ENCODE measurements around the gene ATP11C.
"Not testable (repeated sequence)": the region's sequence is repeated elsewhere in the genome, so short reads cannot be mapped to it uniquely, and the experiment has no call there.

ATP11C gene

GRCh38 chrX:139932901-139933796 lies at the start of gene ATP11C:
Gene ATP11C, minus strand, starts transcription at chrX:139933053. Its CDS starts 1,011 bp downstream, at chrX:139932042.
- DNase-seq (ENCODE audit: low read depth in 2 of 2): peak; percentile 60 to 72

DNA sequence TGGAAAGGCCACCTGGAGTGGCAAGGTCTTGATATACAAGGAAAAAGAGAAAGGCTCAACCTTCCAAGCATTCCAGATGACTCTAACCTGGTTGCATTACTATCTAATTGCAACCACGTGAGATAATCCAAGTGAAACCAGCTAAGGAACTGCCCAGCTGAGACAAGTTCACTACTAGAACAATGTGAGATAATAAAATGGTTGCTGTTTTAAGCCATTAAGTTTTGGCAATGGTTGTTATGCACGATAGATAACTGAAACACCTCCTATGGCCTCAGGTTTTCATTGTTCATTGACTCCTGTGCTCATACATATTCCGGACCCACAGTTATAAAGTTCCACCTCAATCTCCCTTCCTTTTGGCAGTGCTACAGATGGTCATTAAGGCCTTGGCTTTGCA lies 41.6 kb upstream of the ATP11C start:
- DNase-seq (ENCODE audit: low read depth in 2 of 2): no peak

GRCh38 chrX:139972629-139973624 lies 40.1 kb upstream of the ATP11C start:
- no peak for DNase-seq (ENCODE audit: low read depth in 2 of 2)

GRCh38 chrX:139972113-139972512 lies 39.3 kb upstream of the ATP11C start:
- no peak for DNase-seq (ENCODE audit: low read depth in 2 of 2)

GRCh38 chrX:139971394-139971749 lies 38.5 kb upstream of the ATP11C start:
- no peak for DNase-seq (ENCODE audit: low read depth in 2 of 2)

DNA sequence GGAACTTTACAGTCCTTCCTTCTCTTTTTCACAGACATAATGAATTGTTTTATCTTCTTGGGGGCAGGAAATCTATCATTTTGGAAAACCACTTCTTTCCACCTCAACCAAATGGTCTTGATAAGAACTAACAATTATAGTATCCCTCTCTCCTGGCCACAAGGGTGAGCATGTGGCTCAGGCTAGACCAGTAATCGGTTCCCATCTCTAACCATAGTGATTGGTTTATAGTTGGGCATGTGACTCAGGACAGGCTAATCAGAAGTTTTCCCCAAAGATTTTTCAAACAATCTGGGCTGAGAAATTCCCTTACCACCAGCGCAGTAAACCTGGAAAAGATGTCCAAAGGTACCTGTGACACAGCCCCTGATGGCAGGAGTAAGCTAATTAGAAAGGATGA lies 36.4 kb upstream of the ATP11C start:
- no peak for DNase-seq (ENCODE audit: low read depth in 2 of 2)

- DNase-seq (ENCODE audit: low read depth in 2 of 2): no peak
Measured at GRCh38 chrX:139967750-139968149, 34.9 kb upstream of the ATP11C start.

- DNase-seq (ENCODE audit: low read depth in 2 of 2): no peak
Measured at GRCh38 chrX:139967300-139967699, 34.4 kb upstream of the ATP11C start.

- DNase-seq (ENCODE audit: low read depth in 2 of 2): not testable (repeated sequence)
Measured at GRCh38 chrX:139966159-139966558, 33.3 kb upstream of the ATP11C start.

DNA sequence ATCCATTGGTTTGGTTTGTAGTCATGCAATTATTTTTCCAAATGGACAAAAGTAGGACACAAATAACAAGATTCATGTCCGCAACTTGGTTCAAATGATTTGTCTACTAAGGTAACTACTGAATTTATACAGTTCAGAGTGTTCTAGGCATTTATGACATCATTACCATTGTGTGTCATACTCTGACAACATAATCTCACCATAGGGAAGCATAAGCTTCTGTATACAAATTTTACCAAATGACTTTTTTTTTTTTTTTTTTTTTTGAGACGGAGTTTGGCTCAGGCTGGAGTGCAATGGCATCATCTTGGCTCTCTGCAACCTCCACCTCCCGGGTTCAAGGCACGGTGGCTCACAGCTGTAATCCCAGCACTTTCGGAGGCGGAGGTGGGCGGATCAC lies 32.6 kb upstream of the ATP11C start, which contains the start of gene CXorf66:
TSS of gene CXorf66 (minus strand) at position 101 of the 400 bp plus-strand sequence. CDS start at position 76, 25 bp downstream.
- no peak for DNase-seq (ENCODE audit: low read depth in 2 of 2)

DNA sequence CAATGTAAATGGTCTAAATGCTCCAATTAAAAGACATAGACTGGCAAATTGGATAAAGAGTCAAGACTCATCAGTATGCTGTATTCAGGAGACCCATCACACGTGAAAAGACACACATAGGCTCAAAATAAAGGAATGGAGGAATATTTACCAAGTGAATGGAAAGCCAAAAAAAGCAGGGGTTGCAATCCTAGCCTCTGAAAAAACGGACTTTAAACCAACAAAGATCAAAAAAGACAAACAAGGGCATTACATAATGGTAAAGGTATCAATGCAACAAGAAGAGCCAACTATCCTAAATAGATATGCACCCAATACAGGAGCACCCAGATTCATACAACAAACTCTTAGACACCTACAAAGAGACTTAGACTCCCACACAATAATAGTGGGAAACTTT lies 28.2 kb upstream of the ATP11C start:
- DNase-seq (ENCODE audit: low read depth in 2 of 2): not testable (repeated sequence)

DNA sequence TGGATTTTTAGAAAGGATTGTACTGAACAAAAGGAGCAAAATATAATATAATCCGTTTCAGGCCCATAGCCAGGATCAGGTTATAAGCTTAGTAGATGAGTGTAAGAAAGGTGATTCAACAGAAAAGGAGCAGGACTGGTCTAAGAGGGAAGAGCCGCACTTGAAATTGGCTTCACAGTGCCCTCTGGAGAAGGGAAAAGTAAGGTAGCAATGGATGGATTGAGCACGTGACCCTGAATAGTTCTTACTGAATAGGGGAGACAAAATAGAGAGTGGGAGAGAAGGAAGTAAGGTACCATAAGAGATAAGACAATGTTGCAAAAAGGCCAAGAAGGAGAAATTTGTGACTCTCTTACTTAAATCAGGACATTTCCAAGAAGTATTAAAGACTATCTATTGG lies 16.9 kb upstream of the ATP11C start:
- no peak for DNase-seq (ENCODE audit: low read depth in 2 of 2)

GRCh38 chrX:139945075-139945474 lies 12.2 kb upstream of the ATP11C start:
- DNase-seq (ENCODE audit: low read depth in 2 of 2): no peak

- DNase-seq (ENCODE audit: low read depth in 2 of 2): no peak
Measured at GRCh38 chrX:139936259-139936658, 3.4 kb upstream of the ATP11C start.

DNA sequence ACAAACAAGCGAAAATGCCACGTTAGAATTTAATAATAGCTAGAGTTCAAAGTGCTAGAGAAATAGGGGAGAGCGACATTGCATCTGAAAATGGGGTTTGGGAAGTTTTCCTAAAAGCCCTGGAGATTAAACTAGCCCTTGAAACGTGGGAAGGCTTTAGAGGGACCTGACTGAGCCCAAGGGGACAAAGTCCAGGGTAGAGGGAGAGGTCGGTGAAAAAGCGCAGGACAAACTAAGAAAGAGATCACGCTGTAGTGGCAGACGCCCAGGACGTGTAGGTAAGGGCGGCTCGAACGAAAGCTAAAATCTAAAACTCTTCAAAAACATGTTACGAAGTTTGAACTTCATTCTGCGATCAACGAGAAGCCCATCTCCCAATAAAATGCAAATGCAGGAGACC lies 1.1 kb upstream of the ATP11C start:
- no peak for DNase-seq (ENCODE audit: low read depth in 2 of 2)

DNA sequence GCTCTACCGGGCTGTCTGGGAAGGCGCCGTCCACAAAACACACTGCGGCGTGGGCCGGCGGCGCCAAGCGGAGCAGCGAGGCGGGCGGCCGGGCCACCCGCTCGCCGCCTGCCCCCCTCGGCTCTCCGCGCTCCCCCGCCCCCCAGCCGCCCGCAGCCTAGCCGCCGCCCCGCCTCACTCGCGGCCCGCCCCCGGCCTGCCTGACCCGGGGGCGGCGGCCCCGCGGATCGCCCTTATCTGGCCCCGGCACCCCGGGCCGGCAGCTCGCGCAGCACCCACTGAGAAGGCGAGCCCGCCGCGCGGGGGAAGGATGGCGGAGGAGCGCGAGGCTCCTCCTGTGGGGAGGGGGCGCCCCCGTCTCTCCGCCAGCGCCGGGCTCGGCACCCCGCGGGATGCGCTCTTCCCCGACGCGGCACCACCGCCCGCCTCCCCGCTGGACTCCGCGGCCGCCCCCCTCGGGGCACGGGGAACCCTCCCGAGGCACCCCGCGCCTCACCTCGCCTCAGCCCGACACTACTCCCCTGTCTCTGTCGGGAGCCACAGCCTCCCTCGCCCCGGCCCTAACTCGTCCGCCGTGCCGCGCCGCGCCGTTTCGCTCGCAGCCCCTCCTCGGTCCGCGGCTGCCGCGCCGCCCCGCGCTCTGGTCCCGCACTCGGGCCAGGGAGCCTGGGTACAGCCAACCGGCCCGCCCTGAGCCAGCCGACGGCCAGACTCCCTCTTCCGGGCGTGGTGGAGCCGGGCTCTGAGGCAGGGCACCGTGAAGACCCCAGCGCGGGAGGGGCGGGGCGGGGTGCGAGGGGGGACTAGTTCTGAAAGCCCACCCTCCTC lies 566 bp downstream of the ATP11C start:
- DNase-seq (ENCODE audit: low read depth in 2 of 2): peak in 1 of 2 experiments; percentile 17

- DNase-seq (ENCODE audit: low read depth in 2 of 2): no peak
Measured at GRCh38 chrX:139931646-139932072, 1.2 kb downstream of the ATP11C start.

DNA sequence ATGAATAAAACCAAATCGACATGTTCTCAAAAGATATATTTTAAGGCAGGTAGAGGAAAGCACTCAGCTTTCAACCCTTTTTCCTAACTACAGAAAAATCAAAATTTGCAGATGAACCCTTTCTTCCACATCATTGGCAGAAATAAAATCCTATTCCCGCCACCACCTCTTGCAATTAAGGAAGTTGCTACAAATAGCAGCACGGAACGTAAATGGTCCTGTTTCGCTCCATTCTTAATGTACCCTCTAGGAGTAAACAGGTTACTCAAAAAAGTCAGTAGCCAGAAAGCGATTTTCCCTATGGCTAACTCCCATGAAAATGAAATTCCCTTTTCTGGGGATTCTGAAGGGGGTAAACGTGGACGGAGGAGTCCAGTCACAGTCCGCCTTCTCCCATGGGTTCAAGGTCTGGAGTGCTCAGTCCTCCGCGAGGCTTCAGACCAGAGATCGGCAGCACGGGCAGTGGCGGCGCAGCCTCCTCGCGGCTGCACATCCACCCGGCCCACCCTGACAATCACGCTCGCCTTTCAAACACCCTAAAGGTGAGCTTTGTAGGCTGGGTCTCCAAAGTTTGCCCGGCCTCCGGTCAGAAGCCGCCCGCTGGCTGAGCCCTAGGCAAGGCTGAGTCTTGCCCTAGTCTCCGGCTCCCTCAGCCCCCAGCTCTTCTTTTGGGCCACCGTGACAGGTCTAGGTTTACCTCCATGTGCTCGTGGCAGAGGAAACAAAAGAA lies 1.8 kb downstream of the ATP11C start:
- no peak for DNase-seq (ENCODE audit: low read depth in 2 of 2)

DNA sequence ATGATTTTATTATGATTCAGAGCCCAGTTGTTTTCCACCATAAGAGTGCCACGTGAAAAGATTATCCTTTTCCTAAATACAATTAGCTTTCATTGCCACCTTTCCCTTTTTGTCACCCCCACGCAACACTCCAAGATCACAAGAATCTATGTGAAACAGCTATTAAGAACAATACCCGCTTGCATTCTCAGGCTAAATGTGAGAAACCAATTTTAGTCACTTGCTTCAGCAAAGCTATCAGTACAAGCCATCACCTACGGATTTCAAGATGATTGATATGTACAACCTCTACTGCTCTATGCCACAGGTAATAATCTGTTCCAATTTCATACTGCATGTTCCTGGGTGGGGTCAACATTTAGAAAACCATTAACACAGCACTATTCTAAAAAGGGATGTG lies 2.5 kb downstream of the ATP11C start:
- no peak for DNase-seq (ENCODE audit: low read depth in 2 of 2)

DNA sequence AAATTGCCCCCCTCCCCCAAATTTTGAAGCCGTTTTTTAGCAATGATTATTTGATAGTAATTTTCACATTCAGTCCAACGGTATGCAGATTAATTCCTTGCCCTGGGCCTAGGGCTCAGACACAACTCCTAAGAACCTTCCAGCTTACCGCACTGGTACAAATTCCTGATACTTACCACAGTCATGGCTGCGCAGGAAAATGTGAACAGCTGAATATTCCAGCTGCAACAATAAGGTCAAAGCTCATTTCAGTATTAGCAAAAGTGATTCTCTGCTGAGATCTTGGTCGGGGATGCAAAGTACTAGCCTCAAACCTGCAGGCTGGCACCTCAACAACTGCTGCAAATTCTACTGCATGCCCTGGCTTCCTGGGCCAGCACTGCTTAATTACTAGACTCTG lies 3.0 kb downstream of the ATP11C start:
- DNase-seq (ENCODE audit: low read depth in 2 of 2): no peak

DNA sequence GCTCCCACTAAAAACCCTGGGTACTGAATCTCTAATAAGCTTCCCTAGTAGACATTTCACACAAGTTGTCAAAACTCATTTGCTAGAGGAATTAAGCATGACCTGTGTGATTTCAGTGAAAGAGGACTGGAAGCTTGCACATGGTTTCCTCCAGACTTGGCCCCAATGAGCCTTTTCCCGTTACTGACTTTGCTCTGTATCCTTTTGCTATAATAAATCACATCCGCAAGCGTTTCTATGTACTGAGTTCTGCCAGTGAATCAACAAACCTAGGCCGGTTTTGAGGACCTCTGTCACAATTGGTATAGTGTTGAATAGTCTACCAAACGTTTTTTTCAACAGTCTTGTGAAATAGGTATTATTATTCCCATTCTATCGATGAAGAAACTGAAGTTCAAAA lies 8.2 kb downstream of the ATP11C start:
- DNase-seq (ENCODE audit: low read depth in 2 of 2): no peak
